ENCODE results near the gene DOK1.

DNA sequence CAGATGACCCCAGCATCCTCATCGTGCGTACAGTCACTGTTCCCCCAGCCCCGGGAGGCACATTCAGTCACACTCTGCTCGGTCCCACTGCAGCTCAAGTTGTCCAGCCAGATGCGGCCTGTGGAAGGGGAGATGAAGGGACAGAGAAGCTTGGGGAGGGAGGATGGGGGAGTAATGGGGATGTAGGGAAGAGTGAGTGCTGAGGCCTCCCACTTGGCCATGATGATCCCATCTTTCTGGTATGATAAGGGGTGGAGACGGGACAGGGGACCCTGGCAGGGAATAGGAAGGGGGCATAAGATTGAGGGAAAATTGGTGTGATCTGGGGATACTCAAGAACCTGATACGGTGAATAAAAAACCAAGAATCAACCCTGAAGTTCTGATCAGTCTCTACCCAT is 4.3 kb upstream of the DOK1 start:
- TF ChIP-seq POLR2A (IDR thresholded peaks at IDR 0.05; ENCODE audit: low read length) (no peak), GATA1 (IDR thresholded peaks at IDR 0.05; ENCODE audit: low read depth, low read length) (no peak)
